Kidney (tissue), 14 donors: ENCODE data around the gene DDX11. TPM values are rescaled to one million over a fixed set of nuclear protein-coding genes. Genes with fewer than 3 reads are reported as not detected.
"Not testable (repeated sequence)": the region's sequence is repeated elsewhere in the genome, so short reads cannot be mapped to it uniquely, and the experiment has no call there.

Experiments
- DNase-seq, 5 donors: peaks; one replicate each; pipeline ENCODE4 v3.0.0-alpha.2; 2013 to 2020
- FAIRE-seq: peaks from 2 replicates; lab custom pipeline; 2012; peaks lifted over from hg19 to GRCh38; lab: Jason Lieb, UNC
- H3K27ac ChIP-seq, 2 donors: one replicate each; pipeline ENCODE4 v1.7.0; 2013; ENCODE audit warnings: low read depth in 2 of 2, low read length in 2 of 2, inconsistent platforms in 1 of 2
- H3K27me3 ChIP-seq: one replicate; pipeline ENCODE4 v1.7.1; 2013; ENCODE audit warnings: low read length, inconsistent platforms; ENCODE audit not compliant: control insufficient read depth, insufficient read depth
- H3K36me3 ChIP-seq, 3 donors: one replicate each; pipeline versions ENCODE4 v1.7.0 to v1.7.1; 2013; ENCODE audit warnings: low read length in 3 of 3, control low read depth in 1 of 3, inconsistent platforms in 1 of 3; ENCODE audit not compliant: insufficient read depth in 3 of 3, control insufficient read depth in 2 of 3
- H3K4me1 ChIP-seq, 3 donors: one replicate each; pipeline versions ENCODE4 v1.7.0 to v1.7.1; 2013; ENCODE audit warnings: low read length in 3 of 3, inconsistent platforms in 1 of 3, low read depth in 1 of 3; ENCODE audit not compliant: control insufficient read depth in 2 of 3, insufficient read depth in 2 of 3
- H3K4me3 ChIP-seq, 3 donors: one replicate each; pipeline versions ENCODE4 v1.7.0 to v1.8.1; 2013; ENCODE audit warnings: low read length in 3 of 3, control low read depth in 1 of 3, inconsistent platforms in 1 of 3
- H3K9ac ChIP-seq, 3 donors: one replicate each; pipeline versions ENCODE4 v1.7.0 to v1.7.1; 2013; ENCODE audit warnings: low read length in 3 of 3, control low read depth in 1 of 3, inconsistent platforms in 1 of 3
- H3K9me3 ChIP-seq, 3 donors: one replicate each; pipeline versions ENCODE4 v1.7.0 to v1.7.1; 2013; ENCODE audit warnings: low read length in 3 of 3, control low read depth in 1 of 3, inconsistent platforms in 1 of 3; ENCODE audit not compliant: control insufficient read depth in 2 of 3, insufficient read depth in 1 of 3
- intact Hi-C: fragments of 100-400 bp; cut with DNase I; formaldehyde crosslinking; loops from one replicate; pipeline ENCODE4 v1.11.1; 2022
- polyA plus RNA-seq: library from polyadenylated mRNA; stranded (reverse); fragments of 350-450 nt; fragmentation: Illumina TruSeq; extraction: RNeasy Lipid Tissue Mini Kit (QIAGEN cat#74804); gene quantifications from one replicate; pipeline ENCODE4 v1.2.3, GENCODE V29; 2014; ENCODE audit warnings: low read depth, low replicate concordance; ENCODE audit not compliant: insufficient read depth
- total RNA-seq: library from RNA; stranded (reverse); fragmentation: NEBNext Ultra II Directional; extraction: Animal tissue kit (Norgen Biotek cat#: 25700); gene quantifications from one replicate; pipeline ENCODE4 v1.2.1, GENCODE V29; 2021
- TF ChIP-seq, protein P1 (sequence below): IDR thresholded peaks from 3 replicates; pipeline ENCODE4 v1.5.1; 2012; ENCODE audit warnings: mild to moderate bottlenecking, moderate library complexity, borderline replicate concordance; ENCODE audit not compliant: insufficient read depth; ENCODE audit errors: extremely low read depth
- donor health status: control.
- donor health status: control.
- donor health status: control.
- donor health status: control.
- donor health status: control.
- donor health status: DM: yes; HTN: yes; CAD: no.
- donor health status: Normal renal cell carcinoma (clear cell type).

DDX11 gene
- total and polyA plus RNA-seq, 2 donors from 2014 or later, result 1.9 to 29.9 TPM

DNA sequence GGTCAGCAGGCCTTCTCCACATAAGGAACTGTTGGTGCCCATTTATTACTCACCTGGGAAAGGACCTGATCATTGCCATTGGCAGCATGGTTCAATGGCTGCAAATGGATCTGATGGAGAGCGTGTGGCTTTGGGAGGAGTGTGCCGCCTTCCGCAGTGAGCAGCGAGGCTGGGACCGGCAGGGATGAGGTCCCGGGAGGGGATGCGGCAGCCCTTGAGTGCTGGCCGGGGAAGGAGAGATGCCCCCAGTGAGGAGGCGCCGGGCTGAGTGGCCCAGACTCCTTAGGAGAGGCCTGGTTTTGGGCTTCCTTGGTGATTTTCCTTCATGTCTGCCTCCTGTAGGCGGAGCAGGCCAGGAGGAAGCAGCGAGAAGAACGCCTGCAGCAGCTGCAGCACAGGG, 10.6 kb downstream of the DDX11 start:
- H3K4me3 ChIP-seq, H3K36me3 ChIP-seq, H3K27ac ChIP-seq, H3K4me1 ChIP-seq, FAIRE-seq, H3K27me3 ChIP-seq, intact Hi-C loops, H3K9me3 ChIP-seq, DNase-seq, H3K9ac ChIP-seq: not testable (repeated sequence)

DNA sequence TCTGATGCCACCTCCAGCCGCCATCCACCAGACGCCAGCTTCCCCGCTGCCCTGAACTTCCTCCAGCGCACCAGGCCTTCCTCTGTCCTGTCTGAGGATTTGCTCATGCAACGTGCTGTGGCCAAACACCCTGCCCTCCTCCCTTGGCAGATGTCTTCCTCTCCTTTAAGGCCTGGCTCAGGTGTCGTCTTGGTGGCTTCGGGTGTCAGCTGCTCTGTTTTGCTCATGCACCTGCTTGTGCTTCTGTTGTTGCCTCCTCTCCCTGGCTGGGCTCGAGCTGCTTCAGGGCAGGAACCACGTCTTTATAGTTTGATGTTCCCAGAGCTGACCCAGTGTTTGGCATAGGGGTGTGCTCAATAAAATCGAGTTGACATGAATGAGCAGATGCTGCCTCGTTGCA, 12.4 kb downstream of the DDX11 start:
- H3K27ac ChIP-seq, H3K4me1 ChIP-seq, H3K9me3 ChIP-seq, H3K36me3 ChIP-seq, H3K9ac ChIP-seq, H3K27me3 ChIP-seq, intact Hi-C loops, DNase-seq, H3K4me3 ChIP-seq, FAIRE-seq: not testable (repeated sequence)

DNA sequence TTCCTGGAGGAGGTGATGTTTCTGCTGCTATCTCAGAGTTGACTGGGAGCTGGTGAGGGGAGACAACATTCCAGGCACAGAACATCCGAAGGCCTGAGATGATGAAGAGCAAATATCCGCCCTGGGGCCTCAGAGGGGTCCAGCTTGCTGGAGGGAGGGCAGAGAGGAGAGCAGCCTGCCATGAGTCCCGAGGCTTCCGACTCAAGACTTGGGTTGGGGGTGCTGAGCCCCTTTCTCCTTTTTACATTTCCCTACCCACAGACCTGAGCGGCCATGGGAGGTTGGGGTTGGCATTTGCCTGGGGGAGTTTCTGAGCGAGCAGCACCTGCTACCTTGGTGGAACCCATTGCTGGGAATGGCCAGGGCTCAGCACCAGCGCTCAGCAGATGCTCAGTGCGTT, 13.8 kb downstream of the DDX11 start:
- H3K27ac ChIP-seq, H3K27me3 ChIP-seq, FAIRE-seq, H3K36me3 ChIP-seq, H3K9ac ChIP-seq, H3K4me1 ChIP-seq, H3K9me3 ChIP-seq, H3K4me3 ChIP-seq, DNase-seq, intact Hi-C loops: not testable (repeated sequence)

DNA sequence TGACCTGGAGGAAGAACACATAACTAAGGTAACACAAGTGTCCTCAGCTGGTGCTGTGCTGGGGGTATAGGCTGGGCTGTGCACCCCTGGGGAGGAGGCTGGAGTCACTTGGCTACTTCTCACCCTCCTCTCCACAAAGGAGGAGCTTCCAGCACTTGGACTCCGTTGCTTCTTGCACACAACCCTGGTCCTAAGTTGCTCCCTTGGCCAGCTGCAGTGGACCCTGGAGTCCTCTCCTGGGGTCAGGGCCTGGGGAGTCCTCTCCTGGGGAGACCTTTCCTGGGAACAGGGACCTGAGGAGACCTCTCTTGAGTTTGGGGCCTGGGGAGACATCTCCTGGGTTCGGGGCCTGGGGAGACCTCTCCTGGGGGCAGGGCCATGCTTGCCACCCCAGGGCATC, 14.3 kb downstream of the DDX11 start:
- H3K4me1 ChIP-seq, H3K9ac ChIP-seq, H3K4me3 ChIP-seq, H3K27ac ChIP-seq, DNase-seq, H3K9me3 ChIP-seq, FAIRE-seq, H3K27me3 ChIP-seq, H3K36me3 ChIP-seq, intact Hi-C loops: not testable (repeated sequence)

DNA sequence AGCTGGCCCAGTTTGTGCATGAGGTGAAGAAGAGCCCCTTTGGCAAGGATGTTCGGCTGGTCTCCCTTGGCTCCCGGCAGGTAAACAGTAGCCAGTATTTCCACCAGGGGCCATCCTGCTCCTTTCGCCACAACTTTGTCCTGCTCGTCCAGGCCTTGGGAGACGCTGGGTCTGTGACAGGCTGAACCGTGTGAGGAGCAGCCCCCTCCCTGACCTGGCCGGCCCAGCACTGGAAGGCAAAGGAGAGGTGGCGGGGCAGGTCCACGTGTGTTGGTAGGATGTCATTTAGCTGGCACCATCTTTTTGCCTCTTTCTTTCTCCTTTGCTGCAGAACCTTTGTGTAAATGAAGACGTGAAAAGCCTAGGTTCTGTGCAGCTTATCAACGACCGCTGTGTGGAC, 15.4 kb downstream of the DDX11 start:
- no peak overlapping the region for H3K27ac ChIP-seq
- intact Hi-C loops, result no loop called here
- no peak overlapping the region for H3K9ac ChIP-seq
- no peaks in the 10 kb centered on the region for H3K27me3 ChIP-seq
- no peaks in the 10 kb centered on the region for H3K4me1 ChIP-seq
- DNase-seq (no peak), FAIRE-seq (no peak)
- peaks cover 0 to 2% (median 0%) of the 10 kb centered on the region in 3 donors for H3K36me3 ChIP-seq
- no peaks in the 10 kb centered on the region for H3K9me3 ChIP-seq
- no peak overlapping the region for H3K4me3 ChIP-seq
- TF ChIP-seq, protein P1, sequence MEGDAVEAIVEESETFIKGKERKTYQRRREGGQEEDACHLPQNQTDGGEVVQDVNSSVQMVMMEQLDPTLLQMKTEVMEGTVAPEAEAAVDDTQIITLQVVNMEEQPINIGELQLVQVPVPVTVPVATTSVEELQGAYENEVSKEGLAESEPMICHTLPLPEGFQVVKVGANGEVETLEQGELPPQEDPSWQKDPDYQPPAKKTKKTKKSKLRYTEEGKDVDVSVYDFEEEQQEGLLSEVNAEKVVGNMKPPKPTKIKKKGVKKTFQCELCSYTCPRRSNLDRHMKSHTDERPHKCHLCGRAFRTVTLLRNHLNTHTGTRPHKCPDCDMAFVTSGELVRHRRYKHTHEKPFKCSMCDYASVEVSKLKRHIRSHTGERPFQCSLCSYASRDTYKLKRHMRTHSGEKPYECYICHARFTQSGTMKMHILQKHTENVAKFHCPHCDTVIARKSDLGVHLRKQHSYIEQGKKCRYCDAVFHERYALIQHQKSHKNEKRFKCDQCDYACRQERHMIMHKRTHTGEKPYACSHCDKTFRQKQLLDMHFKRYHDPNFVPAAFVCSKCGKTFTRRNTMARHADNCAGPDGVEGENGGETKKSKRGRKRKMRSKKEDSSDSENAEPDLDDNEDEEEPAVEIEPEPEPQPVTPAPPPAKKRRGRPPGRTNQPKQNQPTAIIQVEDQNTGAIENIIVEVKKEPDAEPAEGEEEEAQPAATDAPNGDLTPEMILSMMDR, result no peak

DNA sequence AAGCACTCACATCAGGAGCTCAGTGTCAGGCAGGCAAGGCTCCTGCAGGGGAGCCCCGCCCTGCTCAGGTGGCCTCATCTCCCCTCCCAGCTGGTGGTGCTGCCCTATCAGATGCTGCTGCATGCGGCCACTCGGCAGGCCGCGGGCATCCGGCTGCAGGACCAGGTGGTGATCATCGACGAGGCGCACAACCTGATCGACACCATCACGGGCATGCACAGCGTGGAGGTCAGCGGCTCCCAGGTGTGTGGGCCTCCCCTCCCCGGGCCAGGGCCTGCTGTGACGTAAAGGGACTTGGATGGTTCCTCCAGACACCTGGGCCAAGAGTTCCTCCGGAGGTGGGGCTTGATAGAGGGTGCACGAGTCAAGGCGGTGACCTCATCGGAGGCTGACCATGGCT, 18.0 kb downstream of the DDX11 start:
- peak in 1 of 5 donors; percentile 32 for DNase-seq
- H3K4me1 ChIP-seq, FAIRE-seq, intact Hi-C loops, H3K9ac ChIP-seq, H3K4me3 ChIP-seq, H3K27me3 ChIP-seq, H3K27ac ChIP-seq, H3K9me3 ChIP-seq, H3K36me3 ChIP-seq: not testable (repeated sequence)

DNA sequence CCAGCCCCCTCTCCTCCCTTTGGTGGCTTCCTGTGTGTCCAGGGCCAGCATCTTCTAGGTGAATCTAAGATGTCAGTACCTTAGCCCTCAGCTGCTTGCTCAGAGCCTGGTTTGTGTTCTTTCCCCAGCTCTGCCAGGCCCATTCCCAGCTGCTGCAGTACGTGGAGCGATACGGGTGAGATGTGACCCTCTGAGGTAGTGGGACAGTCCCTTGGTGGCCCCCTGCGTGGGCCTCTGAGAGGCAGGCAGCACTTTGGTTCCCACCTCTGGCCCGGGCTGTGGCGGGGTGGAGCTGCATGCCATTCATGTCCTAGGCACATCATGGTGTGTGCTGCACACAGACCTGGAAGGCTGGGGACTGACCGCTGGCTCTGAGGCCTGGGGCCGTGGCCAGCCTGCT, 19.1 kb downstream of the DDX11 start:
- H3K4me3 ChIP-seq, H3K27ac ChIP-seq, H3K36me3 ChIP-seq, H3K27me3 ChIP-seq, FAIRE-seq, H3K9ac ChIP-seq, intact Hi-C loops, H3K4me1 ChIP-seq, H3K9me3 ChIP-seq: not testable (repeated sequence)
- DNase-seq, result peak in 1 of 5 donors; percentile 10

GRCh38 chr12:31095080-31095860, 21.6 kb downstream of the DDX11 start:
- H3K9me3 ChIP-seq, FAIRE-seq, H3K27me3 ChIP-seq, H3K4me3 ChIP-seq, H3K4me1 ChIP-seq, H3K36me3 ChIP-seq, H3K9ac ChIP-seq, intact Hi-C loops, H3K27ac ChIP-seq: not testable (repeated sequence)
- DNase-seq, result peak in 1 of 5 donors; percentile 20
